GM18508 (cell line): ENCODE measurements around the gene SCN11A.
A peak's percentile ranks its signal among the peaks of the same experiment; 100 is the strongest.
"Not testable (repeated sequence)": the region's sequence is repeated elsewhere in the genome, so short reads cannot be mapped to it uniquely, and the experiment has no call there.

Experiments used
- ATAC-seq: cut with Tn5 transposase; IDR thresholded peaks from one replicate; pipeline ENCODE4 v1.9.1; 2021; ENCODE audit warnings: moderate number of reproducible peaks; ENCODE audit not compliant: insufficient read depth, unreplicated experiment

The SCN11A gene

DNA sequence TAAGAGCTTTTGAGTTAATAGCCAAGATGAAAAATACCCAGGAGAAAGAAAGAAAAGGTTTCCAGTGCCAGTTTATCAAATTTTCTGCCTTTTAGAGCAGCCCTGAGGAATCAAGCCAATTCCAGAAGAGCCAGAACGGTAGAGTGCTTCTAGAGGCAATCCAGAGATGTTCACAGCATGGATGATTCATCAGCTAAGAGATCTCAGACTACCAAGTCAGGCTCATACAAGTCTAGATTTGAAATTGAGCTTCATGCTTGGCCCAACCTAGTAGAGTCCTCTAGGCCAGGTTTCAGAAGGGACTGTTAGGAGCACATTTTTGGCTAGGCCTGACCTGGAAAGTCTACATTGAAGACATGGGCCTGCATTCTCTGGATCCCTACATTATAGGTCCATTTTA is 15.5 kb upstream of the SCN11A start:
- no peak for ATAC-seq

GRCh38 chr3:39065197-39065596 is 13.5 kb upstream of the SCN11A start:
- no peak for ATAC-seq

- ATAC-seq = no peak
Observed at GRCh38 chr3:39064646-39065045, 12.9 kb upstream of the SCN11A start.

DNA sequence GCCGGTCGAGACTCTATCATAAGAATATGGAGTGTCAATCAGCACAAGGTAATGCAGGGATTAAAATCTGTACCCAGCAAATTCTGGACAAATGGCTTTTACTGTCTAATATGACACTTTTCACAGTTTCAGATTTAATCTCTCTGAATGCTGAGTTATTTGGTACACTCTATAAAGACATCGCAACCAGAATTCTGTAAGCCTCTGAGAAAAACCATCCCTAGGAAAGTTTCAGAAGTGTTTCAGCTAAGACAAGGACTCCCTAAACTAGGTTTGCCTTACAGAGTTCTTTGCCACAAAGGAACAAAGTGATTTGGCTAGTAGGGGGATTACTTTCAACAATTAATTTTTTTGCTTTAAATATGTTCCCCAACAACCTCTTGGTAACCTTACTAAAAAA is 11.4 kb upstream of the SCN11A start:
- ATAC-seq = no peak

DNA sequence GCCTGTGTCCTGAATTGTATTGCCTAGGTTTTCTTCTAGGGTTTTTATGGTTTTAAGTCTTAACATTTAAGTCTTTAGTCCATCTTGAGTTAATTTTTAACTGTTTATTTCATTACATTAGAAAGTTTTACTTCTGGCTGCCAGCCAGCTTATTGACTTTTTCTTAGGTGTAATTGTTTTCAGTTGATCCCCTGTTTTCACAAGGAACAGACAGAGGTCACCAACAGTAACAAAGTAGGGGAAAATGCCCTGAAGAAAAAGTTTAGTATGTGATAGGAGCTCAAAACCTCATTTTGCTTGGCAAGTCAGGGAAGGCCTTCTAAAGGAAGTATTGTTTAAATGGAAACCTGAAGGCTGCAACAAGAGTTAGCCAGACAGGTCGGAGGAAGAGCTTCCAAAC is 10.4 kb upstream of the SCN11A start:
- ATAC-seq = no peak

DNA sequence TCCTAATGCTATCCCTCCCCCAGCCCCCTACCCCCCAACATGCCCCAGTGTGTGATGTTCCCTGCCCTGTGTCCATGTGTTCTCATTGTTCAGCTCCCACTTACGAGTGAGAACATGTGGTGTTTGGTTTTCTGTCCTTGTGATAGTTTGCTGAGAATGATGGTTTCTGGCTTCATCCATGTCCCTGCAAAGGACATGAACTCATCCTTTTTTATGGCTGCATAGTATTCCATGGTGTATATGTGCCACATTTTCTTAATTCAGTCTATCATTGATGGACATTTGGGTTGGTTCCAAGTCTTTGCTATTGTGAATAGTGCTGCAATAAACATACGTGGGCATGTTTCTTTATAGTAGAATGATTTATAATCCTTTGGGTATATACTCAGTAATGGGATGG is 9.5 kb upstream of the SCN11A start:
- ATAC-seq = not testable (repeated sequence)

- no peak for ATAC-seq
Observed at GRCh38 chr3:39056151-39056550, 4.4 kb upstream of the SCN11A start.

DNA sequence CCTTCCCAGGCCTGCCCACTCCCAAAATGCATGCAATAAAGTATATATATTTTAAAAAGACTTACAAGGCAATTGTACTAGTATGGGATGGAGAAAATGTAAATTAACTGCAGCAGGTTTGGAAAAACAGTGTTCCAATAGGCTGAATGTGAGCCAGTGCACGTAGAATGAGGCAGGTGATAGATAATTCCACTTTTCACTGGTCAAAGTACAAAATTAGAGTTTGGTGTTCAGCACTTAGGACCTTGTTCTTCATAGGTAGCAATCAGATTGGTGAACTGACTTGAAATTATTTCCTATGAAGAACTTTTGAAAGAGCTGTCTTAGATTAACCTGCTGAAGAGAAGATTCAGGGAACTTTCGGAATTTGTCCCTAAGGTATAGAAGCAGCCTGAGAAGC is 2.0 kb upstream of the SCN11A start:
- no peak for ATAC-seq

DNA sequence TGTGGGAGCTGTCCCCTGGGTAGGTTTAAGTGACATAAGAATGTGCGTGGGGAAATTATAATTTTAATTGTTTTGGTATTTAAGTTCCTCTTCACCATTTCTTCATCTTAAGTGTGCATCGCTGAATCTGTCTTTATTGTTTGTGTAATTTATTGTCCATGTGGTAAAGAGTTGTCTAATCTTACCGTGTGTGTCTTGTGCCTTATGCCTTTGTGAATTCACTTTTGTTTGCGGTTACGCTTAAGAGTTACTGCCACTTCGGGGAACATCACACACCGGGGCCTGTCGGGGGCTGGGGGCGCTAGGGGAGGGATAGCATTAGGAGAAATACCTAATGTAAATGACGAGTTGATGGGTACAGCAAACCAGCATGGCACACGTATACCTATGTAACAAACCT is 839 bp upstream of the SCN11A start:
- ATAC-seq = no peak

DNA sequence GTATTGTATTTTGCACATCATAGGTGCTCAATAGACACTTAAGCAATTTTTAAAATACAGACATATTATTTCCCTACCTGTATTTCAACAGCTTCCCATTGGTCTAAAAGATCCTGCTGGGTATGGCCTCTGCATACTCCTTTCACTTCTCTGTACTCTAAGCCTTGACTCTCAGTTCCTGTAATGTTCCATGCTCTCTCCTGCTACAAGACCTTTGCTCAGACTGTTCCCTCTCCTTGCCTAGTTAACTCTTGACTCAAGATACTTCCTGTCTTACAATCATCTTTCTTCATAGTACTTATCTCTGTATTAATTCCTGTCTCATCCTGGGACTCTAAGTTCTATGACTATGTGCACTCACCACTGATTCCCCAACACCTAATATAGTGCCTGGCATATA is 1.7 kb downstream of the SCN11A start:
- no peak for ATAC-seq

- ATAC-seq = no peak
Observed at GRCh38 chr3:39038165-39038564, 13.6 kb downstream of the SCN11A start.

GRCh38 chr3:39029556-39029955 is 22.2 kb downstream of the SCN11A start:
- no peak for ATAC-seq

DNA sequence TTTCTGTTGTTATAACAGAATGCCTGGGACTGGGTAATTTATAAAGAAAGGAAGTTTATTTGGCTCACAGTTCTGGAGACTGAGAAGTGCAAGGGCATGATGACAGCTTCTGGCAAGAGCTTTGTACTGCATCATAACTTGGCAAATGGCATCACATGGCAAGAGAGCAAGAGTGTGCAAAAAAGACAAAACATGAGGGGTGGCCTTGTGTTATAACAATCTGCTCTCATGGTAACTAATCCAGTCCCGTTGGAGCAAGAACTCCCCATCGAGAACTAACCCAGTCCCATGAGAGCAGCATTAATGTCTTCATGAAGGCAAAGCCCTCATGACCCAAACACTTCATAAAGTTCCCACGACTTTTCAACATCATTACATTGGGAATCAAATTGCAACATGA is 23.2 kb downstream of the SCN11A start:
- ATAC-seq = no peak

GRCh38 chr3:39025222-39025970 is 26.3 kb downstream of the SCN11A start:
- no peak for ATAC-seq

GRCh38 chr3:39024497-39024896 is 27.2 kb downstream of the SCN11A start:
- ATAC-seq = no peak

DNA sequence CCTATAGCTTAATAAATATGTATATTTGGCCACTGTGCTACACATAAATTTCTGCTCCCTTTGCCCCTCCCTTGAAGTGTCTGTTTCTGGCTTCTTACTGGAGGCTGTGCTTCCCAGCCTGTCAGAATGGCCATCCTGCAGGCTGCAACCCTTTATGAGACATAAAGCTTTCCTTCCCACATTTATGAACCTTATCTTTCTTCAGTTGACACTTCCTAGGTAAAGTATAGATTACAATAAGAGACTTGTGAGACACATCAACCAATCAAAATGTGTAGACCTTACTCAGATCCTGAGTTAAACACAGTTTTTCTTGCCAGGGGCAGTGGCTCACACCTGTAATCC is 29.5 kb downstream of the SCN11A start:
- ATAC-seq = no peak

GRCh38 chr3:39021465-39022285 is 30.1 kb downstream of the SCN11A start:
- ATAC-seq = no peak

DNA sequence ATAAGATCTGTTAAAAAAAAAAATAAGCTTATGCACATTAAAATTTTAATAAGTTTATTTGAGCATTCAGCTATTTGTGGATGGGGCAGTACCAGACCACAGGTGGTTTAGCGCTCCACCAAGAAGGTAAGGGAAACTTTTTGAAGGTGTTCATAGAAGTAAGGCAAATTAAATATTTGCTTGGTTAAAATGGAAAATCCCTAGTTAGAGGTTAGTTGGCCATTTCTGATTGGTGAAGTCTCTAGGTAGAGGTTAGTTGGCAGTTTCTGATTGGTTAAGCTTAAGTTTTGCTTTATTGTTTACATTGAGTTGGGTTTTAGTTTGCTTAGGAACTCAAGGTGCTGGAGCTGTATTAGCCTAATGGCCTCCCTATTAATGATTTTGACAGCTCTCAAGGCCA is 30.7 kb downstream of the SCN11A start:
- peak; percentile 79 for ATAC-seq

DNA sequence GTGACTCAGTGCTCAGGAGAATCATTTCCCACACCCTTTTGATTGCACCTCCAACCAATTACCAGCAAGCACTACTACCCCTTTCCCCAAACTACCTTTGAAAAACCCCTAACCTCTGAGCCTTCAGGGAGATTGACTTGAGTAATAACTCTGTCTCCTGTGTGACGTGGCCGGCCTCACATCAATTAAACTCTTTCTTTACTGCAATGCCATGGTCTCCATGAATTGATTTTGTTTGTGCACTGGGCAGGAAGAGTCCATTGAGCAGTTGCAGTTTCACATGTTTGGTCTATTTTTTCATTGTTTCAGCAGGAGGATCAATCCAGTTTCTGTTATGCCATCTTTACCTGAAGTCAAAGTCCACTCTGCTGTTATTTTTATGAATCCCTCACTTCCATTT is 32.4 kb downstream of the SCN11A start:
- ATAC-seq = no peak

DNA sequence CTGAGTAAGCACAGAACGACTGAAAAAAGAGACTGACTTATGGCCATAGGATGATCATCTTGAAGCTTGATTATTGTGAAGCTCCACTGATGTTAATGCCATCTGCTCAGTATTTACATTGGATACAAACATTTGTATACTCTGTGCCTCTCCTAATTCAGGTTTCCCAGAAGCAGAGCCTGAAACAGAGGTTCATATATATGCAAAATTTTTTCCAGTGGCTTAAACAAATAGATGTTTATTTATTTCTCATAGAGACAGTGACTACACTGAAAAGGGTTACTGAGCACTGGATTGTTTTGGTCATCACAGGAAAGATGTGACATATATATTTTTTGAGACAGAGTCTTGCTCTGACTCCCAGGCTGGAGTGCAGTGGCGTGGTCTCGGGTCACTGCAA is 36.3 kb downstream of the SCN11A start:
- no peak for ATAC-seq

DNA sequence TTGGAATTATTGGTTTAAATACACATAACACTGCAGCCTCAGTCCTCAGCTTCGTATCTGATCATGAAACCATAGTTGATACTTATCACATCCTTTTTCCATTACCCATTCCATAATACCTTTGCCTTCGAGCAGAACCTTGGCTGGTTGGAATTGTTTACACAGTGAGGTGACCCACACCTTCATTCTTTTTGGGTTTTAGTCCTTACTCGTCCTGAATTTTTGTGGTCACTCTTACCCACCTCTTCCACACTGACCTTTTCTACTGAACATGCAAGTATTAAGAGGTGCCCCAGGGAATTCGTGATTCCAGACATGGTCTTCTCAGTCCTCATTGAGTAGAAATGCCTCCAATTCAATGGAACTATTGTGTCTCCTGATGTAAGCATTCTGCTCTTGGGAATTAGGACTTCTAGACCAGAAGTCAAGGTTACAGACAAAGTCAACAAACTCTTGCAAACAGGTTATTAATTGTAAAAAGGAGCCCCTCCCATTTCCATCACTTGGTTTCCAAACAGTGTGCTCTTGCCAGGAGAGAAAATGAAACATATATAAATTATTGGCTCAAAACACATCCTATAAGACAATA is 37.7 kb downstream of the SCN11A start:
- ATAC-seq = no peak

DNA sequence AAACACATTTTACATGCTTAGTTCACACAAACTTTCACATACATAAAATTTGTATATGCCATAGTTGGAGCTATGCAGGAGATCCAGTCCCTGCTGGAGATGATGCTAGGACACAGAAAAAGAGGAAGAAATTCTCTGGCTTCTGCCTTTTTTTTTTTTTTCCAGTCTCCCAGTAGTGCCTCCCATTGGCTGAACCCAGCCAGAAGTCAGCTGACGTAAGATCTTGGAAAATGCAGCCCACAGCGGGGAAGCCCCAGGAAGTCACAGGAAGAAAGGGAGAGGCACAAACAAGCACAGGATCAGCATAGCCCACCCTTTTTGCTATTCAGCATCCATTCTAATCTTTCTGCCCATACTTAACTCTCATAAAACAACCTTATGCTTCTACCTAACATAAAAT is 38.5 kb downstream of the SCN11A start:
- no peak for ATAC-seq
